HCT116 (cell line): Measurements from ENCODE around the gene AVP.

ENCODE experiments used
- EGR1 ChIP-seq: IDR thresholded peaks from 2 replicates; pipeline ENCODE4 v1.6.1; 2012; ENCODE audit warnings: low read depth
- EZH2 ChIP-seq: fragments of 200-600 bp; sonication (generic); IDR thresholded peaks from 2 replicates; pipeline ENCODE4 v1.6.1; 2017; ENCODE audit warnings: antibody characterized with exemption, mixed run types
- EZH2phosphoT487 ChIP-seq: fragments of 200-600 bp; IDR thresholded peaks from 2 replicates; pipeline ENCODE4 v1.6.1; 2018; ENCODE audit warnings: antibody characterized with exemption, borderline replicate concordance
- FOSL1 ChIP-seq: IDR thresholded peaks from 2 replicates; pipeline ENCODE4 v1.6.1; 2012; ENCODE audit warnings: low read depth
- POLR2A ChIP-seq: IDR thresholded peaks from 2 replicates; pipeline ENCODE4 v1.7.0; 2011; ENCODE audit warnings: borderline replicate concordance; ENCODE audit not compliant: insufficient read depth, insufficient read length; ENCODE audit errors: extremely low read depth
- POLR2AphosphoS5 ChIP-seq: IDR thresholded peaks from 2 replicates; pipeline ENCODE4 v1.6.1; 2011; ENCODE audit warnings: mild to moderate bottlenecking, low read depth, low read length, moderate library complexity
- RAD21 ChIP-seq: IDR thresholded peaks from 2 replicates; pipeline ENCODE4 v1.6.1; 2012; ENCODE audit warnings: low read depth, mild to moderate bottlenecking
- SIN3A ChIP-seq: IDR thresholded peaks from 2 replicates; pipeline ENCODE4 v1.6.1; 2012; ENCODE audit warnings: low read depth
- SRF ChIP-seq: IDR thresholded peaks from 2 replicates; pipeline ENCODE4 v1.6.1; 2012; ENCODE audit warnings: low read depth
- TCF7L2 ChIP-seq: IDR thresholded peaks from 2 replicates; pipeline ENCODE4 v1.7.0; 2011; ENCODE audit warnings: borderline replicate concordance, inconsistent platforms; ENCODE audit not compliant: insufficient read depth, insufficient read length; ENCODE audit errors: extremely low read depth
- TF ChIP-seq, protein P1 (sequence below), 3 experiments: fragments of 200-600 bp in 1 of 3; sonication (generic) in 1 of 3; IDR thresholded peaks in 2 of 3; conservative IDR thresholded peaks in 1 of 3; 2 replicates each; pipeline ENCODE4 v1.5.1; 2012 to 2017; ENCODE audit warnings: low read depth in 2 of 3, low read length in 2 of 3, antibody characterized with exemption in 1 of 3, borderline replicate concordance in 1 of 3, control low read depth in 1 of 3, mild to moderate bottlenecking in 1 of 3, mixed read lengths in 1 of 3, mixed run types in 1 of 3, moderate library complexity in 1 of 3; ENCODE audit not compliant: insufficient read depth in 1 of 3
- TF ChIP-seq, protein P2 (sequence below): IDR thresholded peaks from 2 replicates; pipeline ENCODE4 v1.6.1; 2012
- TF ChIP-seq, protein P3 (sequence below): IDR thresholded peaks from 2 replicates; pipeline ENCODE4 v1.6.1; 2012

DNA sequence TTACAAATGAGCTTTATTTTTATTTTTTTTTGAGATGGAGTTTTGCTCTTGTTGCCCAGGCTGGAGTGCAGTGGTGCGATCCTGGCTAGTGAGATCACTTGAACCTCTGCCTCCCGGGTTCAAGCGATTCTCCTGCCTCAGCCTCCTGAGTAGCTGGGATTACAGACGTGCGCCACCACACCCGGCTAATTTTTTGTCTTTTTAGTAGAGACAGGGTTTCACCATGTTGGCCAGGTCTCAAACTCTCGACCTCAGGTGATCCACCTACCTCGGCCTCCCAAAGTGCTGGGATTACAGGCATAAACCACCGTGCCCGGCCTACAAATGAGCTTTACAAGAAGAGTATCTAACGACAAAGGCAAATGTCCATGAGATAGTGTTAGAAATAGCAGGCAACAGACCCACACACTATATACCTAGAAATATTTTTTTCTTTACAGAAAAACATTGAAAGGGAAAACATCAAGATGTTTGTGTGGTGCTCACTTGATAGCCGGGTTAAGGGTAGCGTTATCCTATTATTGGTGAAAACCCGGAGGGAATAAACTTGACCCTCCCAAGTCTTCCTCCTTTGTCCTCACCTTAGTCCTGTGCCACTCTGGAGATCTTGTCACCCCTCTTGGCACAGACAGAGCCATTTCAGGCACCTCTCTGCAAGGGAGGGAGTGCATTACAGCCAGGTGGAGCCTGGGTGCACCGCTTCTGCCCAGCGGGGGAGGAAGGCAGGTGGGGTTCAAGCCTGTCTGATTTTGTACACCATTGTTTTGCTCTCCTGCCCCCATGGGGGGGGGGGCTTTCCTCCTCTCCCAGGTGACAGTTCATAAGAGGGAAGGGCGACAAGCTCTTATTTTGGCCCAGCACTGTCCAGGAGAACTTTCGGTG, 21.0 kb upstream of the AVP start:
- TF ChIP-seq, protein P1, sequence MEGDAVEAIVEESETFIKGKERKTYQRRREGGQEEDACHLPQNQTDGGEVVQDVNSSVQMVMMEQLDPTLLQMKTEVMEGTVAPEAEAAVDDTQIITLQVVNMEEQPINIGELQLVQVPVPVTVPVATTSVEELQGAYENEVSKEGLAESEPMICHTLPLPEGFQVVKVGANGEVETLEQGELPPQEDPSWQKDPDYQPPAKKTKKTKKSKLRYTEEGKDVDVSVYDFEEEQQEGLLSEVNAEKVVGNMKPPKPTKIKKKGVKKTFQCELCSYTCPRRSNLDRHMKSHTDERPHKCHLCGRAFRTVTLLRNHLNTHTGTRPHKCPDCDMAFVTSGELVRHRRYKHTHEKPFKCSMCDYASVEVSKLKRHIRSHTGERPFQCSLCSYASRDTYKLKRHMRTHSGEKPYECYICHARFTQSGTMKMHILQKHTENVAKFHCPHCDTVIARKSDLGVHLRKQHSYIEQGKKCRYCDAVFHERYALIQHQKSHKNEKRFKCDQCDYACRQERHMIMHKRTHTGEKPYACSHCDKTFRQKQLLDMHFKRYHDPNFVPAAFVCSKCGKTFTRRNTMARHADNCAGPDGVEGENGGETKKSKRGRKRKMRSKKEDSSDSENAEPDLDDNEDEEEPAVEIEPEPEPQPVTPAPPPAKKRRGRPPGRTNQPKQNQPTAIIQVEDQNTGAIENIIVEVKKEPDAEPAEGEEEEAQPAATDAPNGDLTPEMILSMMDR (IDR thresholded peaks at IDR 0.05 in 2 of 3, conservative IDR thresholded peaks at IDR 0.05 in 1 of 3; ENCODE audit: borderline replicate concordance in 1 of 3, insufficient read depth in 1 of 3, low read depth in 2 of 3, low read length in 2 of 3) = no peak
- TF ChIP-seq SIN3A (no peak), RAD21 (no peak), POLR2A (no peak), POLR2AphosphoS5 (no peak), TCF7L2 (no peak), EGR1 (no peak), EZH2 (no peak), SRF (no peak), EZH2phosphoT487 (no peak), FOSL1 (no peak)
- TF ChIP-seq, protein P2, sequence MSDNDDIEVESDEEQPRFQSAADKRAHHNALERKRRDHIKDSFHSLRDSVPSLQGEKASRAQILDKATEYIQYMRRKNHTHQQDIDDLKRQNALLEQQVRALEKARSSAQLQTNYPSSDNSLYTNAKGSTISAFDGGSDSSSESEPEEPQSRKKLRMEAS = no peak
- TF ChIP-seq, protein P3, sequence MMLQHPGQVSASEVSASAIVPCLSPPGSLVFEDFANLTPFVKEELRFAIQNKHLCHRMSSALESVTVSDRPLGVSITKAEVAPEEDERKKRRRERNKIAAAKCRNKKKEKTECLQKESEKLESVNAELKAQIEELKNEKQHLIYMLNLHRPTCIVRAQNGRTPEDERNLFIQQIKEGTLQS = no peak
